Gastrocnemius medialis (tissue), 4 donors: Measurements from ENCODE around the gene GULP1. TPM values are rescaled to one million over a fixed set of nuclear protein-coding genes. Genes with fewer than 3 reads are reported as not detected.
"Not testable (repeated sequence)": the region's sequence is repeated elsewhere in the genome, so short reads cannot be mapped to it uniquely, and the experiment has no call there.

Source experiments
- ATAC-seq, 2 donors: fragments of 150-250 bp; one replicate each; pipeline ENCODE4 v1.9.1; 2016
- DNase-seq, 2 donors: peaks; one replicate each; pipeline ENCODE4 v3.0.0-alpha.2; 2019
- H3K27ac ChIP-seq, 4 donors: fragments of 200-600 bp; sonication (generic); 1 replicate in 1 of 4; 2 replicates in 3 of 4; pipeline ENCODE4 v1.5.1; 2016 to 2018; ENCODE audit warnings: mild to moderate bottlenecking in 2 of 4, moderate library complexity in 1 of 4
- H3K27me3 ChIP-seq, 3 donors: fragments of 200-600 bp; sonication (generic) in 2 of 3; 1 replicate in 1 of 3; 2 replicates in 2 of 3; pipeline versions ENCODE4 v1.5.1 to v1.6.0; 2016 to 2019; ENCODE audit warnings: mild to moderate bottlenecking in 1 of 3, moderate library complexity in 1 of 3
- H3K36me3 ChIP-seq, 2 donors: fragments of 200-600 bp; sonication (generic) in 1 of 2; one replicate each; pipeline ENCODE4 v1.5.1; 2017 to 2018
- H3K4me1 ChIP-seq, 2 donors: fragments of 200-600 bp; sonication (generic) in 1 of 2; one replicate each; pipeline ENCODE4 v1.5.1; 2016 to 2017; ENCODE audit warnings: mild to moderate bottlenecking in 2 of 2
- H3K4me3 ChIP-seq, 4 donors: fragments of 200-600 bp; sonication (generic) in 3 of 4; 1 replicate in 1 of 4; 2 replicates in 3 of 4; pipeline ENCODE4 v1.5.1; 2016 to 2019; ENCODE audit warnings: mild to moderate bottlenecking in 2 of 4
- H3K9me3 ChIP-seq, 3 donors: fragments of 200-600 bp; sonication (generic) in 2 of 3; 1 replicate in 1 of 3; 2 replicates in 2 of 3; pipeline ENCODE4 v1.5.1; 2016 to 2019
- POLR2A ChIP-seq, 2 donors: fragments of 450-650 bp; IDR thresholded peaks; one replicate each; pipeline ENCODE4 v1.6.1; 2017; ENCODE audit warnings: antibody characterized with exemption in 2 of 2, mild to moderate bottlenecking in 2 of 2, moderate library complexity in 2 of 2
- in situ Hi-C, 4 donors: fragments of 200-750 bp; cut with MboI; loops; one replicate each; pipeline versions ENCODE4 v1.15.0 to v1.8.0; 2017; ENCODE audit warnings: low sequenced_read_pairs in 4 of 4
- intact Hi-C: fragments of 100-400 bp; cut with DNase I; formaldehyde crosslinking; loops from one replicate; pipeline ENCODE4 v1.15.1; 2023; ENCODE audit warnings: low total_unique reads
- total RNA-seq, 4 donors: library from RNA; depleted of rRNA; stranded (reverse); fragments of >200 nt; gene quantifications; one replicate each; pipeline versions ENCODE4 v1.1.0 to v1.2.3, GENCODE V29; 2016
- TF ChIP-seq, protein P1 (sequence below), 5 experiments: fragments of 450-650 bp in 3 of 5; fragments of 200-600 bp in 2 of 5; sonication (generic) in 2 of 5; IDR thresholded peaks in 4 of 5; conservative IDR thresholded peaks in 1 of 5; 1 replicate in 4 of 5; 2 replicates in 1 of 5; pipeline ENCODE4 v1.5.1; 2016 to 2019; ENCODE audit warnings: antibody characterized with exemption in 5 of 5, mild to moderate bottlenecking in 3 of 5, moderate library complexity in 3 of 5

Gene GULP1
- total RNA-seq, 4 donors from 2014 or later: 7.3 to 16.4 (median 12.1) TPM

DNA sequence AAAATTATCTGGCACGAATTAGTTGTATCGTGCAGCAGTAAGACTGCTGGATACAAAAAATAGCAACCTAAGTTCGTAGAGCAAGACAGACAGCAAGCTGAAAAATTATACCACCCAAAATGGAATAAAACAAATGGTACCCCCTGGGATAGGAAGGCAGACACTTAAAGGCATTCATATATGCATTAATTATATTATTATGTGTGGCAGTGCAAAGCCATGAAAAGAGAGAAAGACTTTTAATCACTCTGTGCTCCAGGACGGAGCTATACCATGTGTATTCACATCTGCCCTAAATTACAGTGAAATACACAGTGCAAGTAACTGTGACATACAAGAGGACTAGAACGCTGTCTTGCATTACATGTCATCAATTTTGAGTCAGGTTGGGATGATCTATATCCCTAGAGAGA lies 235.9 kb downstream of the GULP1 start:
- Histone ChIP-seq H3K36me3 (no peaks in the 10 kb centered on the region), H3K4me1 (peaks cover 0 to 2% of the 10 kb centered on the region in 2 donors), H3K27me3 (no peaks in the 10 kb centered on the region), H3K27ac (peak overlapping the region in 2 of 4 donors; percentile 5 to 13), H3K9me3 (no peaks in the 10 kb centered on the region), H3K4me3 (no peak overlapping the region)
- TF ChIP-seq, protein P1, sequence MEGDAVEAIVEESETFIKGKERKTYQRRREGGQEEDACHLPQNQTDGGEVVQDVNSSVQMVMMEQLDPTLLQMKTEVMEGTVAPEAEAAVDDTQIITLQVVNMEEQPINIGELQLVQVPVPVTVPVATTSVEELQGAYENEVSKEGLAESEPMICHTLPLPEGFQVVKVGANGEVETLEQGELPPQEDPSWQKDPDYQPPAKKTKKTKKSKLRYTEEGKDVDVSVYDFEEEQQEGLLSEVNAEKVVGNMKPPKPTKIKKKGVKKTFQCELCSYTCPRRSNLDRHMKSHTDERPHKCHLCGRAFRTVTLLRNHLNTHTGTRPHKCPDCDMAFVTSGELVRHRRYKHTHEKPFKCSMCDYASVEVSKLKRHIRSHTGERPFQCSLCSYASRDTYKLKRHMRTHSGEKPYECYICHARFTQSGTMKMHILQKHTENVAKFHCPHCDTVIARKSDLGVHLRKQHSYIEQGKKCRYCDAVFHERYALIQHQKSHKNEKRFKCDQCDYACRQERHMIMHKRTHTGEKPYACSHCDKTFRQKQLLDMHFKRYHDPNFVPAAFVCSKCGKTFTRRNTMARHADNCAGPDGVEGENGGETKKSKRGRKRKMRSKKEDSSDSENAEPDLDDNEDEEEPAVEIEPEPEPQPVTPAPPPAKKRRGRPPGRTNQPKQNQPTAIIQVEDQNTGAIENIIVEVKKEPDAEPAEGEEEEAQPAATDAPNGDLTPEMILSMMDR (IDR thresholded peaks at IDR 0.05 in 4 of 5, conservative IDR thresholded peaks at IDR 0.05 in 1 of 5): no peak
- no peak for TF ChIP-seq POLR2A (IDR thresholded peaks at IDR 0.05)
- no peak for ATAC-seq
- intact Hi-C loops (loop anchor here (2.0 to 10.0 kb wide), 3 partner anchors 457 to 885 kb away; no protein-coding TSS in a partner anchor), in situ Hi-C loops (loop anchor here (10.0 to 25.0 kb wide), 4 partner anchors 447 to 887 kb away; partner anchors contain the start of gene COL3A1 (in 3 of the 4))
- DNase-seq: no peak

DNA sequence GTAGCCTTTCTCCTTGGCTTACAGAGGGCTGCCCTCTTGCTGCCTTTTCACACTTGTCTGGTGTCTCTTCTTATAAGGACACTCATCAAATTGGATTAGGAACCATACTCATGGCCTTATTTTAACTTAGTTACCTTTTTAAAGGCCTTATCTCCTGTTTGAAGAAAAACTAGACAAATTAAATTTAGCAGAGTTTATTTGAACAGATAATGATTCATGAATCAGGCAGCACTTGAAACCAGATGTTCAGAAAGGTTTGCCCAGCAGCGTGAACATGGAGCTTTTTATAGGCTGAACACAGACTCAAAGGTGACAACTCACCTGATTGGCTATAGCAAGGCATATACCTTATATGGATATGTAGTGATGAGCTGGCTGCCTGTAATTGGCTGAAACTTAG lies 238.0 kb downstream of the GULP1 start:
- in situ Hi-C loops: loop anchor here (10.0 to 25.0 kb wide), 4 partner anchors 445 to 885 kb away; partner anchors contain the start of gene COL3A1 (in 3 of the 4)
- no peak for ATAC-seq
- no peak for TF ChIP-seq POLR2A (IDR thresholded peaks at IDR 0.05)
- TF ChIP-seq, protein P1 (IDR thresholded peaks at IDR 0.05 in 4 of 5, conservative IDR thresholded peaks at IDR 0.05 in 1 of 5): no peak

DNA sequence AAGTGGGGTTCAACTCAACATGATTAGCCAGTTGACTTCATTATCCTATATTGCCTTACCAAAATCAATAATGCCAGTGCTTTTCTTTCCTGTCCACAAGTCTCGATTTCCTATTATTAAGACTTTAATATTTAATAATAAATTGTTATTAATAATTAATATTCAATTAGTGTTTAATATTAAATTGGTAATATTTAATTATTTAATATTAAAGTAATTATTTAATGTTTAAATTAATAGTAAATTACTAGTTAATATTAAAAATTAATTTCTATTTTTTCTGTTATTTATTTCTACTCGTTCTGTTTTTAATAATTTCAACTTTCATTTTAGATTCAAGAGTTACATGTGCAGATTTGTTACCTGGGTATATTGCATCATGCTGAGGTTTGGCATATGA lies 243.2 kb downstream of the GULP1 start:
- no peak overlapping the region for H3K27ac ChIP-seq
- ATAC-seq (no peak), DNase-seq (no peak)
- intact Hi-C loops: no loop called here
- no peaks in the 10 kb centered on the region for H3K36me3 ChIP-seq
- no peaks in the 10 kb centered on the region for H3K9me3 ChIP-seq
- TF ChIP-seq POLR2A (IDR thresholded peaks at IDR 0.05): no peak
- TF ChIP-seq, protein P1 (IDR thresholded peaks at IDR 0.05 in 4 of 5, conservative IDR thresholded peaks at IDR 0.05 in 1 of 5): no peak
- no peaks in the 10 kb centered on the region for H3K4me1 ChIP-seq
- no peak overlapping the region for H3K4me3 ChIP-seq
- in situ Hi-C loops: loop anchor here in 1 of 4 donors (25.0 kb wide), 1 partner anchor 877 kb away; no protein-coding TSS in a partner anchor
- no peaks in the 10 kb centered on the region for H3K27me3 ChIP-seq

More for the DNA sequence above, 238.0 kb downstream of the GULP1 start:
- Histone ChIP-seq H3K4me1 (peaks cover 0 to 2% of the 10 kb centered on the region in 2 donors), H3K9me3 (no peaks in the 10 kb centered on the region), H3K27me3 (no peaks in the 10 kb centered on the region), H3K27ac (no peak overlapping the region), H3K36me3 (no peaks in the 10 kb centered on the region), H3K4me3 (no peak overlapping the region)
- intact Hi-C loops: loop anchor here (5.0 to 10.0 kb wide), 2 partner anchors 565 to 883 kb away; no protein-coding TSS in a partner anchor
- no peak for DNase-seq

DNA sequence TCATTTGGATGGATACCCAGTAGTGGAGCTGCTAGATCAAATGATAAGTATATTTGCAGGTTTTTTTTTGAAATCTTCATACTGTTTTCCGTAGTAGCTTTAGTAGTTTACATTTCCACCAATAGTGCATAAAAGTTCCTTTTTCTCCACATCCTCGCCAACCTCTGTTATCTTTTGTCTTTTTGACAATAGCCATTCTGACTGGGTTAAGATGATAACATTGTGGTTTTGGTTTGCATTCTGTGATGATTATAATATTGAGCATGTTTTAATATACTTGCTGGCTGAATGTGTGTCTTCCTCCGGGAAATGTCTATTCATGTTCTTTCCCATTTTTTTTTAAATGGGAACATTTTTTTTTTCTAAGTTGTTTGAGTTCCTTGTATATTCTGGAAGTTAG lies 260.0 kb downstream of the GULP1 start:
- no peaks in the 10 kb centered on the region for H3K27me3 ChIP-seq
- TF ChIP-seq, protein P1 (IDR thresholded peaks at IDR 0.05 in 4 of 5, conservative IDR thresholded peaks at IDR 0.05 in 1 of 5): no peak
- TF ChIP-seq POLR2A (IDR thresholded peaks at IDR 0.05): no peak
- no peaks in the 10 kb centered on the region for H3K4me1 ChIP-seq
- no peak overlapping the region for H3K4me3 ChIP-seq
- no peaks in the 10 kb centered on the region for H3K9me3 ChIP-seq
- no peaks in the 10 kb centered on the region for H3K36me3 ChIP-seq
- in situ Hi-C loops: no loop called here
- intact Hi-C loops: no loop called here
- H3K27ac ChIP-seq: no peak overlapping the region
- no peak for DNase-seq
- ATAC-seq: no peak

DNA sequence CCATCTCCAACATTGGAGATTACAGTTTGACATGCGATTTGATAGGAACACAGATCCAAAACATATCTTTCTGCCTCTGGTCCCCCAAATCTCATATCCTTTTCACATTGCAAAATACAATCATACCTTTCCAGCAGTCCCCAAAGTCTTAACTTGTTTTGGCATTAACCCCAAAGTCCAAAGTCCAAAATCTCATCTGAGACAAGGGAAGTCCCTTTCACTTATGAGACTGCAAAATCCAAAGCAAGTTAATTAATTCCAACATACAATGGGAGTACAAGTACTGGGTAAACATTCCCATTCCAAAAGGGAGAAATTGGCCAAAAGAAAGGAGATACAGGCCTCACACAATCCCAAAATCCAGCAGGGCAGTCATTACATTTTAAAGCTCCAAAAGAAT lies 265.4 kb downstream of the GULP1 start:
- intact Hi-C loops: no loop called here
- Histone ChIP-seq H3K27ac (no peak overlapping the region), H3K4me1 (no peaks in the 10 kb centered on the region), H3K36me3 (no peaks in the 10 kb centered on the region), H3K4me3 (no peak overlapping the region), H3K27me3 (no peaks in the 10 kb centered on the region), H3K9me3 (no peaks in the 10 kb centered on the region)
- TF ChIP-seq, protein P1 (IDR thresholded peaks at IDR 0.05 in 4 of 5, conservative IDR thresholded peaks at IDR 0.05 in 1 of 5): no peak
- no peak for TF ChIP-seq POLR2A (IDR thresholded peaks at IDR 0.05)
- DNase-seq: no peak
- in situ Hi-C loops: no loop called here
- ATAC-seq: no peak

DNA sequence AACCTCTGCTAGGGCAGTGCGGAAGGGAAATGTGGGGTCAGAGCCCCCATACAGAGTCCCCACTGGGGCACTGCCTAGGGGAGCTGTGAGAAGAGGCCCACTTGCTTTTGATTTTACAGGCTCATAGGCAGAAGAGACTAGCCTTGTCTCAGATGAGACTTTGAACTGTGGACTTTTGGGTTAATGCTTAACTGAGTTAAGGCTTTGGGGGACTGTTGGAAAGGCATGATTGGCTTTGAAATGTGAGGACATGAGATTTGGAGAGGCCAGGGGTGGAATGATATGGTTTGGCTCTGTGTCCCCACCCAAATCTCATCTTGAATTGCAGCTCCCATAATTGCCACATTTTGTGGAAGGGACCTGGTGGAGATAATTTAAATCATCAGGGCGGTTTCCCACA lies 267.8 kb downstream of the GULP1 start:
- H3K27me3 ChIP-seq, intact Hi-C loops, H3K27ac ChIP-seq, in situ Hi-C loops, ATAC-seq, H3K9me3 ChIP-seq, H3K36me3 ChIP-seq, DNase-seq, H3K4me1 ChIP-seq, H3K4me3 ChIP-seq: not testable (repeated sequence)
